AG09319 (cell line): ENCODE data around the gene KRT28.

Source experiments
- DNase-seq: peaks from one replicate; pipeline ENCODE4 v3.0.0-alpha.2; 2010; ENCODE audit warnings: low read depth; ENCODE audit errors: extremely low read depth
- TF ChIP-seq, protein P1 (sequence below): IDR thresholded peaks from 2 replicates; pipeline ENCODE4 v1.5.1; 2011; ENCODE audit warnings: low read depth, mild to moderate bottlenecking, inconsistent platforms, low read length, moderate library complexity

The KRT28 gene

DNA sequence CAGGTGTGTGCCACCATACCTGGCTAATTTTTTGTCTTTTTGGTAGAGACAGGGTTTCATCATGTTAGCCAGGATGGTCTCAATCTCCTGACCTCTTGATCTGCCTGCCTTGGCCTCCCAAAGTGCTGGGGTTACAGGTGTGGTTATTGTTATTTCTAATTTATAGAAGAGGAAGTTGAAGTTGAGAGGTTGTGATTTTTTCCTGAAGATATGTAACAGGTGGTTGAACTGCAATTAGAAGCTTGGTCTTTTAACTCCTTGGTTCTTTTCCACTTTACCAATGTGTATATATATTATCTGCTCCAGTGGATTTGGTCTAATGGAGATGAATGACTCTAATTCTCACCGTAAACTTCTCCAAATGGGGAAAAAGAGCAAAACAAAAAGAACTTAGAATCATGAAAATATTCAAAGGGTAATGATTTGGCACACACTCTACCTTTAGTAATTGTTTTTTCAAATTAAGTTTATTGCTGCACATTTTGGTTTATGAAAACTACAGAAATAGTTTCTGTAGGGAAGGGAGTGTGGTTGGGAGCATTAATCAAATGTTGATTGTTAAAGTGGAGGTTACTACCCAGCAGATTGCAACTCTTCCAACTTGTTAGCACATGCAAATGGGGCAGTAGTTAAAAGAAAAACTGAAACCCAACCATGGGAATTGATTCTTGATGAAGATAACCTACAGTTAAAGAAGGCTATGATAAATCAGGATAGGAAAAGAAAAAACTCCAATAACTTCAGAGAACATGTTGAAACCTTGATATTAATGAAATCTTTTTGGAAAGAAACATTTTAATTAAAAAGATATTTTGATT, 24.5 kb upstream of the KRT28 start:
- no peak for DNase-seq
- TF ChIP-seq, protein P1, sequence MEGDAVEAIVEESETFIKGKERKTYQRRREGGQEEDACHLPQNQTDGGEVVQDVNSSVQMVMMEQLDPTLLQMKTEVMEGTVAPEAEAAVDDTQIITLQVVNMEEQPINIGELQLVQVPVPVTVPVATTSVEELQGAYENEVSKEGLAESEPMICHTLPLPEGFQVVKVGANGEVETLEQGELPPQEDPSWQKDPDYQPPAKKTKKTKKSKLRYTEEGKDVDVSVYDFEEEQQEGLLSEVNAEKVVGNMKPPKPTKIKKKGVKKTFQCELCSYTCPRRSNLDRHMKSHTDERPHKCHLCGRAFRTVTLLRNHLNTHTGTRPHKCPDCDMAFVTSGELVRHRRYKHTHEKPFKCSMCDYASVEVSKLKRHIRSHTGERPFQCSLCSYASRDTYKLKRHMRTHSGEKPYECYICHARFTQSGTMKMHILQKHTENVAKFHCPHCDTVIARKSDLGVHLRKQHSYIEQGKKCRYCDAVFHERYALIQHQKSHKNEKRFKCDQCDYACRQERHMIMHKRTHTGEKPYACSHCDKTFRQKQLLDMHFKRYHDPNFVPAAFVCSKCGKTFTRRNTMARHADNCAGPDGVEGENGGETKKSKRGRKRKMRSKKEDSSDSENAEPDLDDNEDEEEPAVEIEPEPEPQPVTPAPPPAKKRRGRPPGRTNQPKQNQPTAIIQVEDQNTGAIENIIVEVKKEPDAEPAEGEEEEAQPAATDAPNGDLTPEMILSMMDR = no peak

DNA sequence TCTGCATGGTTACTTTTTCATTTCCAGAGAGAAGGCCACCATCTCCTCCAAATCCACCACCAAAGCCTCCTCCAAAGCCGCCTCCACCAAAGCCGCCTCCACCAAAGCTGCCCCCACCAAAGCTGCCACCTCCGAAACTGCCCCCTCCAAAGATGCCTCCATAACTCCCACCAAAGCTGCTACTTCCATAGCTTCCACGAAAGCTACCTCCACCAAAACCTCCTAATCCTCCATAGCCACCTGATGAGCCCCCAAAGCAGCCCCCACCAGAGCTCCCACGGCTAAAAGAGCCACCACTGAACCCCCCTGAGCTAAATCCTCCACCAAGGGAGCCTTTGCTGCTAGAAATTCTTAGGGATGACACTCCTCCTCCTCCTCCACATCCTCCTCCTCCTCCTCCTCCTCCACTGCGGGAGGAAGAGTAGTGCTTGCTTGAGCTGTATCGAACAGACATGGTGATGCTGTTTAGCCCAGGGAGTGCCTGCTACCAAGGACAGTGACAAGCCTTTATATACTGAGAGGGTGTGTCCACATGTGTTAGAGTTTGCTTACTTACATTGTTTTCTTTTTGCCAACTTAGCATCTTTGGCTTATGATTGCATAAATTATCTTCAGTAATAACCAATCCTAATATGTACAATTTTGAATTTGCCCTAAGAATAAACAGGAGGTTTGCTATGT, 22.5 kb upstream of the KRT28 start, which contains the start of gene KRT10:
KRT10 (minus strand) TSS at position 483 of the 681 bp plus-strand sequence; CDS start at position 454, 29 bp downstream.
- TF ChIP-seq, protein P1 = no peak
- no peak for DNase-seq

- TF ChIP-seq, protein P1 = no peak
- no peak for DNase-seq
These were observed 21.8 kb upstream of the KRT28 start for GRCh38 chr17:40821536-40821935.

GRCh38 chr17:40820228-40820838, 20.6 kb upstream of the KRT28 start:
- TF ChIP-seq, protein P1 = no peak
- no peak for DNase-seq

GRCh38 chr17:40819528-40820125, 19.9 kb upstream of the KRT28 start:
- TF ChIP-seq, protein P1 = no peak
- DNase-seq = no peak

DNA sequence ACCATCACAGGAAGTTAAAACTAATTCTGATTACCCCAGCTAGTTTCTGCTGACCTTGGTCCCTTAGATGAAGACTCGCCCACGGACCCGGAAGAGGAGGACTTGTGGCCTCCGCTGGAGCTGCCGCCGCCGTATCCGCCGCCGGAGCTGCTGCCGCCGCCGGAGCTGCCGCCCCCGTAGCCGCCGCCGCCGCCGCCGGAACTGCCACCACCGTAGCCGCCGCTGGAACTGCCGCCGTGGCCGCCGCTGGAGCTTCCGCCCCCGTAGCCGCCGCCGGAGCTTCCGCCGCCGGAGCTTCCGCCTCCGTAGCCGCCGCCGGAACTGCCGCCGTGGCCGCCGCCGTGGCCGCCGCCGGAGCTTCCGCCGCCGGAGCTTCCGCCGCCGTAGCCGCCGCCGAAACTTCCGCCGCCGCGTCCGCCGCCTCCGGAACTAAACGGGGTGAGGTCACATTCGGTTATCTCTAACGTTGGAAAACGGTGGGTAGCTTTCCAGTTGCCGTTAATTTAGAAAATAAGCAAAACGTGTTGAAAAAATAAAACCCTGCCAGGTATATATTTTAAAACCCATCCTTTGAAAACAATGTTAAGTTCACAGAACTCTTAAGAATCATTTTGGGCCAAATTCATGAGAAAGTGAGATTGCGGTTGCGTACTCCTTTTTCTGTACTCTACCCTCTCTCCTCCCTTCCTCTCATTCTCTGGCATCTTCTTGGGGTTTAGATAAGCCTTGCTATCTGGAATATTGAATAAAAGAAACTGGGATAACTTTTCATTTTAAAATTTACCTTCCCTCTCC, 19.2 kb upstream of the KRT28 start:
- peak; percentile 44 for DNase-seq
- TF ChIP-seq, protein P1 = no peak
